GM12875 (cell line): ENCODE measurements around the gene XPNPEP1.

Experiments used
- H3K4me3 ChIP-seq: one replicate; pipeline ENCODE4 v1.5.1; 2011; ENCODE audit warnings: low read depth, low read length, control low read depth
- CTCF ChIP-seq: IDR thresholded peaks from 2 replicates; pipeline ENCODE4 v1.5.1; 2011; ENCODE audit warnings: low read depth, mild to moderate bottlenecking, control low read depth, inconsistent platforms, low read length, moderate library complexity, borderline replicate concordance; ENCODE audit not compliant: insufficient read depth

Gene XPNPEP1

DNA sequence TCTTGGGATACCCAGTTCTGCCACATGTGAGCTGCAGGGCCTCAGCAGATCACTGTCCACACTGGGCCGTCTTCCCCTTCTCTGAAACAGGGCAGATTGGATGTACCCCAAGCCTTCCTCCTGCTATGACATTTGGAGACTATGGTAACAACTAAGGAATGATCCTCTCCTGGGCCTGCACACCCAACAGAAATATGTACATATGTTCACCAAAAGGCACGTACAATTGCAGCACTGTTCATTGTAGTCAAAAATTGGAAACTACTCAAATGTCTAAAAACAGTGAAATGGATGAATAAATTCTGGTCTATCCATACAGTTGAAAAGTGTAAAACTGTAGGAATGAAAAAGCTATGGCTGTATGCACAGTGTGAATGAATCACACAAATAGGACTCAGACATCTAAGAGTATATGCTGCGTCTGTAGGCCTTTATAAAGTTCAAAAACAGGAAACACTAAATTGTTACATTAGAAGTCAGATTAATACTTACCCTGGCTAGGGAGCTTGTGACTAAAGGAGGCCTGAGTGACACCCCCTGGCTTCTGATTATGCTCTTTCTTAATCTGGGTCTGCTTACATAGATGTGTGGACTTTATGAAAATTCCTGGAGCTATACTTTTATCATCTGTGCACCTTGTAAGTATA is 16.1 kb upstream of the XPNPEP1 start:
- no peak overlapping the region for H3K4me3 ChIP-seq
- TF ChIP-seq CTCF: no peak

DNA sequence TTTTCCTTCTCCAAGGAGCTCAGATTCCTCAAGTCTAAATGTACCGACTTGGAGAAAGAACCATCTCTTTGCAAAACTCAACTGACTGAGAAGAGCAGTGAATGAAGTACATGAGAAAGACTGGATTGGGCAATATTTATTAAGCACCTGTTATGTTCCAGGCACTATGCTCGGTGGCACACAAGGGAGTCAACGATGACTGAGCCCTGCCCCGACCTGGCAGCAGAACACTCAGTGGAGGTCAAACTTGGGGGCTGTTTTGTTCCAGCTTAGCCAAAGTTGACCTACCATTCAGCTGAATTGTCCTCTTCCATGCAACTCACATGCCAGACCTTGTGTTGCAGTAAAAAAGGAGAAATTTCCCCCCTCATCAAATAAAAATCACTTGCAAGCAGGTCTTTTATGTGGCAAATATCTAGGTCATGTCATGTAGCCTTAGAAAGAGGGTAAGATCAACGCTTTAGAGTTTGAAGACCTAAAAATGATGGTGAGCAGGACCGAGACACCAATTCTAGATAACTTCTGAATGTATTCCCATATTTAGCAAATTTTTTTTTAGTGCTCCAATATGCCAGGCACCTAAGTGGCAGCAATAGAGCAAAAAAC is 14.3 kb upstream of the XPNPEP1 start:
- TF ChIP-seq CTCF: no peak
- no peak overlapping the region for H3K4me3 ChIP-seq

DNA sequence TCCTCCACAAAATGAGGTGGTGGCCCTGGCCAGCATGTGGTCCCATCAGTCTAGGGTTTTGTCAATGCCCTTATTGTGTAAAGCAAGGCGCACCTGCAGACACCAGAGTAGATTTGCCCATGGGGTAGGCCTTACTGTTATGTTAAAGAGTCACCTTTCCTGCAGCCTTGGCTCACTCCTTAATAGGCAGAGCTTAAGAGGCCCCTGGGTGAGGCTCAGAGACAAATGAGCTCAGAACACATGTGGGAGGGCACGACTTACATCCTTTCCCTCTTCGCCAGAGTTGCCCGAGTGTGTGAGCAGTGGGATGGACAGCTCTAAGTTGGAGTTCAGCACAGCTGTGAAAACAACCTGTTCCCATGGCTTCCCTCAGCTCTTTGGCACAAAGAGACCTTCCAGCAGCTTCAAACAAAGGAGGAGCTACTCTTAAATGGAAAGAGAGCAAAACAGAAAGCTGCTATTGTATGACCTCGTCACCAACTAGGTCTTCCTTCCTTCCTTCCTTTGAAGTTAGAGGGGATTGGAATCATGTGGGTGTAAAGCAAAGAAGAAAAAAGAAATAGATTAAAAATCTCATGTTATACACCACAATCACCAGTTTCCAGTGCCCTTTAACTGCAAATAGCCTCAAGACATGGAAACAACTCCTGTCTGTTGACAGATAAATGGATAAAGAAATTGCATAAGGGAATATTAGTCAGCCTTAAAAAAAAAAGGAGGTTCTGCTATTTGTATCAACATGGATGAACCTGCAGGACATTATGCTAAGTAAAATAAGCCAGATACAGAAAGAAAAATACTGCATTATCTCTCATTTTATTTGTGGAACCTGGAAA is 11.9 kb upstream of the XPNPEP1 start:
- TF ChIP-seq CTCF: no peak
- H3K4me3 ChIP-seq: no peak overlapping the region

GRCh38 chr10:109933984-109934565 is 10.8 kb upstream of the XPNPEP1 start:
- no peak for TF ChIP-seq CTCF
- H3K4me3 ChIP-seq: no peak overlapping the region

- no peak for TF ChIP-seq CTCF
- H3K4me3 ChIP-seq: no peak overlapping the region
Measured at GRCh38 chr10:109932968-109933367, 9.7 kb upstream of the XPNPEP1 start.

DNA sequence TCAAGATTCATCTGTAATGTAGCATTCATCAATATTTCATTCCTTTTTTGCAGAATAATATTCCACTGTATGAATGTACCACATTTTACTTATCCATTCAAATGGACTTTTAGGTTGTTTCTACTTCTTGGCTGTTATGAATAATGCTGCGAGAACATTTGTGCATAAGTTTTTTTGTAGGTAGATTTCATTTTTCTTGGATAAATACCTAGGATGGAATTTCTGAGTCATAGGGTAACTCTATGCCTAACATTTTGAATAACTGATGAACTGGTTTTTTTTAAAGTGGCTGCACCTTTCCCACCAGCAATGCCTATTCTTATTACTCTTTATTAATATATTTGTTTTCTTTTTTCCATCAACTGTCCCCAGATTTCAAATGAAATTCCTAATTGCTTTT is 9.1 kb upstream of the XPNPEP1 start:
- TF ChIP-seq CTCF: no peak
- H3K4me3 ChIP-seq: no peak overlapping the region
